Left lobe of liver (tissue), 2 donors: Measurements from ENCODE around the gene TST. TPM values are rescaled to one million over a fixed set of nuclear protein-coding genes. Genes with fewer than 3 reads are reported as not detected.
A peak's percentile ranks its signal among the peaks of the same experiment; 100 is the strongest.

Source experiments
- ATAC-seq: fragments of 200-7000 bp; cut with Tn5 transposase; one replicate; pipeline ENCODE4 v1.9.1; 2020; ENCODE audit warnings: mild to moderate bottlenecking, moderate library complexity
- DNase-seq: peaks from one replicate; pipeline ENCODE4 v3.0.0-alpha.2; 2020; ENCODE audit warnings: low spot score
- total RNA-seq: library from RNA; stranded (reverse); gene quantifications from one replicate; pipeline ENCODE4 v1.2.1, GENCODE V29; 2021
- donor health status: DM: no; HTN: no; CAD: no; lungs with moderate emphysema.
- donor health status: DM: no; HTN: yes; CAD: no.

The TST gene
- total RNA-seq, 1 donor from 2014 or later = 349 TPM

GRCh38 chr22:37016134-37016910 is 2.9 kb downstream of the TST start:
- DNase-seq (no peak), ATAC-seq (no peak)

- ATAC-seq = no peak
- no peak for DNase-seq
Measured at GRCh38 chr22:37015587-37015878, 3.7 kb downstream of the TST start.

GRCh38 chr22:37014835-37015586 is 4.2 kb downstream of the TST start:
- DNase-seq = no peak
- ATAC-seq = no peak

- no peak for DNase-seq
- no peak for ATAC-seq
Measured at GRCh38 chr22:37014415-37014806, 4.8 kb downstream of the TST start.

GRCh38 chr22:37012956-37013355 is 6.3 kb downstream of the TST start:
- peak; percentile 50 for ATAC-seq

GRCh38 chr22:37012262-37012904 is 6.9 kb downstream of the TST start:
- peak; percentile 78 for ATAC-seq
- peak; percentile 96 for DNase-seq

More at GRCh38 chr22:37012956-37013355, 6.3 kb downstream of the TST start:
- peak; percentile 80 for DNase-seq

- DNase-seq = no peak
- no peak for ATAC-seq
Measured at GRCh38 chr22:37011472-37011871, 7.8 kb downstream of the TST start.

- DNase-seq = no peak
- peak; percentile 16 for ATAC-seq
Measured at GRCh38 chr22:37010976-37011375, 8.3 kb downstream of the TST start.

GRCh38 chr22:37010174-37010573 is 9.1 kb downstream of the TST start:
- no peak for ATAC-seq

GRCh38 chr22:37009490-37009889 is 9.8 kb downstream of the TST start:
- ATAC-seq = no peak
- no peak for DNase-seq

More at GRCh38 chr22:37010174-37010573, 9.1 kb downstream of the TST start:
- DNase-seq = no peak

GRCh38 chr22:37008365-37008764 is 10.9 kb downstream of the TST start:
- ATAC-seq (no peak), DNase-seq (no peak)

- DNase-seq = no peak
- no peak for ATAC-seq
Measured at GRCh38 chr22:37007651-37008050, 11.6 kb downstream of the TST start.

GRCh38 chr22:37002633-37003032 is 16.6 kb downstream of the TST start:
- no peak for DNase-seq
- ATAC-seq = no peak

GRCh38 chr22:37001826-37002225 is 17.4 kb downstream of the TST start:
- DNase-seq (no peak), ATAC-seq (no peak)

GRCh38 chr22:37000676-37001534 is 18.3 kb downstream of the TST start:
- ATAC-seq = no peak
- no peak for DNase-seq

- ATAC-seq = no peak
- DNase-seq = no peak
Measured at GRCh38 chr22:36999463-36999862, 19.8 kb downstream of the TST start.

GRCh38 chr22:36998620-36999351 is 20.5 kb downstream of the TST start:
- no peak for ATAC-seq
- no peak for DNase-seq

- ATAC-seq (no peak), DNase-seq (no peak)
Measured at GRCh38 chr22:36997746-36998145, 21.5 kb downstream of the TST start.

GRCh38 chr22:36991206-36991605 is 28.0 kb downstream of the TST start:
- ATAC-seq (no peak), DNase-seq (no peak)

GRCh38 chr22:36990457-36990856 is 28.8 kb downstream of the TST start:
- DNase-seq = no peak
- no peak for ATAC-seq
